ENCODE measurements around the gene DGKD.

Gene DGKD

DNA sequence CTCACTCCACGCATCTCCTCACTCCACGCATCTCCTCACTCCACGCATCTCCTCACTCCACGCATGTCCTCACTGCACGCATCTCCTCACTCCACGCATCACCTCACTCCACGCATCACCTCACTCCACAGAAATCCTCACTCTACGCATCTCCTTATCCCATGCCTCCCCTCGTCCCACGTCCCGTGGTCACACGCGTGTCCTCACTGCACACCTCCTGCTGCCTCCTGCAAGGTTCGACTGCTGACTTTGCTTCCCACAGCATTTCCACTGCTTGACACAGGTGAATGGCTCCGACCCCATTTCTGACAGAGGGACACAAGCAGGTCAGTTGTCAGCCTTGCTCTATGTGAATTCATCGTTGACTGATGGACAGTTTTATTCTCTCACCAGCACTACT lies 109.3 kb downstream of the DGKD start:
- TF ChIP-seq, protein P1, sequence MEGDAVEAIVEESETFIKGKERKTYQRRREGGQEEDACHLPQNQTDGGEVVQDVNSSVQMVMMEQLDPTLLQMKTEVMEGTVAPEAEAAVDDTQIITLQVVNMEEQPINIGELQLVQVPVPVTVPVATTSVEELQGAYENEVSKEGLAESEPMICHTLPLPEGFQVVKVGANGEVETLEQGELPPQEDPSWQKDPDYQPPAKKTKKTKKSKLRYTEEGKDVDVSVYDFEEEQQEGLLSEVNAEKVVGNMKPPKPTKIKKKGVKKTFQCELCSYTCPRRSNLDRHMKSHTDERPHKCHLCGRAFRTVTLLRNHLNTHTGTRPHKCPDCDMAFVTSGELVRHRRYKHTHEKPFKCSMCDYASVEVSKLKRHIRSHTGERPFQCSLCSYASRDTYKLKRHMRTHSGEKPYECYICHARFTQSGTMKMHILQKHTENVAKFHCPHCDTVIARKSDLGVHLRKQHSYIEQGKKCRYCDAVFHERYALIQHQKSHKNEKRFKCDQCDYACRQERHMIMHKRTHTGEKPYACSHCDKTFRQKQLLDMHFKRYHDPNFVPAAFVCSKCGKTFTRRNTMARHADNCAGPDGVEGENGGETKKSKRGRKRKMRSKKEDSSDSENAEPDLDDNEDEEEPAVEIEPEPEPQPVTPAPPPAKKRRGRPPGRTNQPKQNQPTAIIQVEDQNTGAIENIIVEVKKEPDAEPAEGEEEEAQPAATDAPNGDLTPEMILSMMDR (IDR thresholded peaks at IDR 0.05; ENCODE audit: extremely low read depth, missing control alignments): no peak

DNA sequence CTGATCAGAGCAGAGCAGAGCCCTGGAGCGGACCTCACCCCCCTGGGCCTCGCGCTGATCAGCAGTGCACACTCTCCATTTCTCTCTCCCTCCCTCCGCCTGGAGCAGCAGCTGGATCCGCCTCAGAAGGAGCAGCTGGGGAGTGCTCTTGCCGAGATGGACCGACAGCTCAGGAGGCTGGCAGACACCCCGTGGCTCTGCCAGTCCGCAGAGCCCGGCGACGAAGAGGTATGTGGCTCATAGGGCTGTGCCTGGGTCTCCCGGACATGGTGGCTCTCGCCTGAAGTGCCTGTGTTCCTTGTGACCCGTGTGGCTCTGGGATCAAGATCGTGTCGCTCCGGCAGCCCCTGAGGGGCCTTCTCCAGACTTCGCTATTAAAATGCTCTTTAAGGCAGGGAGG lies 109.8 kb downstream of the DGKD start:
- TF ChIP-seq, protein P1 (IDR thresholded peaks at IDR 0.05; ENCODE audit: extremely low read depth, missing control alignments): no peak
- no peak for DNase-seq (ENCODE audit: low spot score)

More for the DNA sequence above, 109.3 kb downstream of the DGKD start:
- no peak for DNase-seq (ENCODE audit: low spot score)

DNA sequence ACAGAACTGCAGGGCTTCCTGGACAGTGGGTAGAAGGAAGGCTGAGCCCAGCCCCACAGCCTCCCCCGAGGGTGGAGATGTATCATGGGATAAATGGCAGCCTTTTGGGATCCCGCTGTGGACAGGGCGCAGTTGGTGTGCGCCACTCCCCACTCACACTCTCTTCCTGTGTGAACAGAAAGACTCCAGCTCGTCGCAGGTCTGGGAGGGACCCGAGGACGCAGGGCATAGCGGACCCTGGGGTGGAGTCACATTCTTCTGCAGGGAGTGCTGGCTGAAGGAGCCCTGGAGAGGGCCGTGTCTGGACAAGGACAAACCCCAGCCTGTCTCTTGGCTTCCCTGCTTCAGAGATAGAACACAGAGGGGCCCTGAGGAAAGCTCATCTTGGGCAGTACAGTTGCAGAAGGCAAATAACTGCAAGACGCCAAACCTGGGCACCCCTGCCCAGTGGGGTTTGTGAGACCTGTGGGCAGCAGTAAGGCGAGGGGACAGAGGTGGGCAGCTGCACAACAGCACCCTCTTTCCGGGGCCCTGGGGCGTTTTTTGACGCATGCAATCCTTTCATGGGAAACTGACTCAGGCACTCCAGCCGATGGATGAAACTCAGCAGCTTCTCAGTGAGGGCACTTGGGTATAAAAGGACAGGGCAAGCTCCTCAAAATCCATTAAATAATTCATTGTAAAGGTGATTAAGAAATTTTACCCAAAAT lies 110.4 kb downstream of the DGKD start:
- no peak for DNase-seq (ENCODE audit: low spot score)
- TF ChIP-seq, protein P1 (IDR thresholded peaks at IDR 0.05; ENCODE audit: extremely low read depth, missing control alignments): no peak

DNA sequence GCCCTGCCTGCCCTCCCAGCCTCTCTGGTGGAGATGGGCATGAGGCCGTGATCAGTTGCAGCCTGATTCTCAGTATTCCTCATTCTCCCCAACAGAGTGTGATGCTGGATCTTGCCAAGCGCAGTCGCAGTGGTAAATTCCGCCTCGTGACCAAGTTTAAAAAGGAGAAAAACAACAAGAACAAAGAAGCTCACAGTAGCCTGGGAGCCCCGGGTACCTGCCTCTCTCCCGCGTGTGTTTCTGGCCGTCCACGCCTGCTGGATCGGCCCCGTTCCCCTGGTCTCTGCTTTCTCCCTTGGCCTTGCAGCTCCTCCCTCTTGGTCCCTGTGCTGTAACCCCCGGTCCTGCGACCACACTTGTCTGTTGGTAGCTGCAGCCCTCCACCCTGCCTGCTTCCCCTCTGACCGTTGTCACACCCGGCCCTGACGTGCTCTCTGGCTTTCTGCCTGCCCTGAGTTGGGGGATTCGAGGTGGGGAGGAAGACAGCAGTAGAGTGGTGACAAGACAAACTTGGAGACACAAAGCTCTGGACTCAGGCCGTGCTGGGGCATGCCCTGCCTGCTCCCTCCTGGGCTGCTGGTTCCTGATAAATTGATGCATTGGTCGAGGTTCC lies 112.8 kb downstream of the DGKD start:
- TF ChIP-seq, protein P1 (IDR thresholded peaks at IDR 0.05; ENCODE audit: extremely low read depth, missing control alignments): no peak
- DNase-seq (ENCODE audit: low spot score): no peak

DNA sequence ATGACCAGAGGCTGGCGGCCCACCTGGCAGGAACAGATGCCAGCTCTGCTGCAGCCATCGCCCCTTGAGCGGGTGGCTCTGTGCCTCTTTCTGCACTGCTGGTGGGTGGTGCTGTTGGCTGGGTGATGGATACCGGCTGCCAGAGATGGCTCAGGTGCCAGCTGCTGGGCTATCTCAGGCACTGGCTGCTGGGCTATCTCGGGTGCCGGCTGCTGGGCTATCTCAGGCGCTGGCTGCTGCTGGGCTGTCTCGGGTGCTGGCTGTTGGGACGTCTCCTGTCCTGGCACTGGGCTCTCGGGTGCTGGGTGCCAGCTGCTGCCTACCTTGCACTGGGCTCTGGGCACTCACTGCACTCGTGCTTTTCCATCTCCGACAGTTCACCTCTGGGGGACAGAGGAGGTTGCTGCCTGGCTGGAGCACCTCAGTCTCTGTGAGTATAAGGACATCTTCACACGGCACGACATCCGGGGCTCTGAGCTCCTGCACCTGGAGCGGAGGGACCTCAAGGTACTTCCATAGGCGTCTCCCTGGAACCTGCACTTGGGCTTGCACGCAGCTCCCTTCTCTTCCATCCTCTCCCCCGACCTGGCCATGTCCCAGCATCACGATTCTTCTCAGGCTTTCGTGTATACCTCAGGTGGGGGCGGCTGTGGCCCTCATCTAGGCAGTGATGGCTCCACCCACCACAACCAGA lies 113.9 kb downstream of the DGKD start:
- no peak for DNase-seq (ENCODE audit: low spot score)
- TF ChIP-seq, protein P1 (IDR thresholded peaks at IDR 0.05; ENCODE audit: extremely low read depth, missing control alignments): no peak

DNA sequence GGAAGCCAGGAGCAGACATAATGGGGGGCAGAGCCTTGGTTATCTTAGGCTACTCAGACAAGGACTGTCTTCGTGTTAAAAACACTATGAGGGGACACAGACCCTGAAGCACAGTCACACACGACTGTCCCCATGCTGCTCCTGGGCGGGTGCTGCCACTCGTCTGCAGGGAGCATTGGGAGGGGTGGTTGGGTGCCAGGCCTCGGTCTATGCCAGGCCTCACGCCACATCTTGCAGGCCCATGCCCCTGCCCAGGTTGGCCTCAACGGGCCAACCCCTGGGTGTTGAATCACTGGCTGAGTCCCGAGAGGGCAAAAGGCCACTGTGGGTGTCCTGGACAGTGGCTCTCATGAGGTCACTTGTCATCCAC lies 114.4 kb downstream of the DGKD start:
- DNase-seq (ENCODE audit: low spot score): no peak
- TF ChIP-seq, protein P1 (IDR thresholded peaks at IDR 0.05; ENCODE audit: extremely low read depth, missing control alignments): no peak

Measured in GM20000 (cell line).